DMS53 treated with DMSO at 0.1 percent for 48 hours (cell line): ENCODE results near the gene CUBN.
A peak's percentile ranks its signal among the peaks of the same experiment; 100 is the strongest.

Source experiments
- DNase-seq: peaks from one replicate; lab custom pipeline; 2025; ENCODE audit not compliant: unreplicated experiment; lab: John Stamatoyannopoulos, UW

Gene CUBN

DNA sequence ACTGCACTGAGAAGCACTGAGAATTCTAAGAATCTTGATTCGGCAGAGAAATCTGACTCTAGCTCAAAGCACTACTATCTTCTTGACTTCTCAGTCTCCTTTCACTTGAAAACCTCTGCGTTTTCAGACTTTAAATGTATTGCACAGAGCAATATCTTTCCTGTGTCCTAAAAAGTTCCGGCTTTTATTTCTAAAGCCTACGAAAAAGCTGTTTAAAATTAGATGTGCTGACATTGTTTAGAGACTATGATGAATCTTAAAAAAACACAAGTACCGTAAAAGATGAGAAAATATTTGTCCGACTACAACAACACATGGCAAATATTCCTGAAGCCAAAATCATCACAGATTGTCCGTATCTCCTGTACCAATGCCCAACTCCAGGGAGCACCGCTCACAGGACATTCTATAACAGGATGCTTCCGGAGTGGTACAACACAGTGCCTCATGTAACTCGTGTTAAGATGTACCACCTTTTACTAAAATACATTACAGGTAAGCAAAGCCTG lies 136.9 kb downstream of the CUBN start:
- no peak for DNase-seq

DNA sequence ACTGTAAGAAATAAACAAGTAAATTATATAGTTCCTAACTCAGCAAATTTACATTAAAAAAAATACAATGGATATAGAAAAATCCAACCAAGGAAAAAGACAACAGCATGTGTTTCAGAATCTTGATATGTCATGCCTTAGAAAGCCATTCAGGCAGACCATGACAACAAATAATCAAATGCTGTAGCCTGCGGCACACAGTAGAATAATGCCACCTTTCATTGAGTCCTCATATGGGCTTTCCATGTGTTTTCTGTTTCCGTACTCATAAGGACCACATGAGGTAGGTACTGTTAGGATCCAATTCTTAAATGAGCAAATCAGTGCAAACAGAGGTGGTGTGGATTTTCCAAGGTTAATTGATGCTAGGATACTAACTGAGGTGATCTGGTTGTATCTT lies 138.6 kb downstream of the CUBN start:
- DNase-seq: no peak

DNA sequence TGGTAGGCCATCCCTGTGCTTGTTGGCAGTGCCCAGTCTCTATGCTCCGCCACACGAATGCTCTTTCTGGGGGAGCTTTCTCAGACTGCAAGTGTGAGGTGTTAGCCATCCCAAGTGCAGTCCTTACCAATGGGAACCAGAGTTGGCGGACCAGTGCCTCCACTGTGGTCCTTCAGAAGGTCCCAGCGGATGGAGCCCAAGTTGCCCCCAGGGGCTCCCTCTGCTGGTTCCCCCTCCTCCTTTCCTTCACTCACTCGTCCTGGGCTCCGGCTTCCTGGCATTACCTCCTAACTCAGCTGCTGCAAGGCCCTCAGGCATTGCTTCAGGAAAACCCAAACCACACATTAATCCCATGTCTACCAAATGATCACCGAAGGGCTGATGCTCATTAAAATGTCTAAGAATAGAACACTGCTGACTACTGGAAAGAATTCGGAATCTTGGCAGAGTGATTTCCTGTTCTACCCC lies 139.8 kb downstream of the CUBN start:
- no peak for DNase-seq

GRCh38 chr10:16988900-16989299 lies 140.7 kb downstream of the CUBN start:
- DNase-seq: peak; percentile 14

GRCh38 chr10:16987976-16988610 lies 141.5 kb downstream of the CUBN start:
- DNase-seq: no peak

DNA sequence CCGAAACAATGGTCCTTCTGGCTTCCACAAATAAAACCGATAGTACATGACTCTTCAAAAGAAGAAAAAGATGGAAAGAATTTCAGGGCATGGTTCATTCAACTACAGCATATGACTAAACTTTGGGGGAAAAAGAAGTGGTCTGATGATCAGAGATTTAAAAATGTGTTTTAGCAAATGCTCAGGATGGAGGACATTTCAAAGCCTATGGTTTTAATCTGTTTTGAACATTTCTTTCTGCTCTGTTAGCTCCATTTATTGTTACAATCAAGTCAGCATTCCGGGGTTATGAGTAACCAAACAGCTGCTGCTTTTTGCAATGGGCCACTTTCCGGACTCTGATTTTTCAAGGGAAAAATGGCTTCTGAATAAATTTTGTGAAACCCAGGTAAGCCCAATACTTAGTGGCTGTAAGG lies 142.4 kb downstream of the CUBN start:
- DNase-seq: no peak

DNA sequence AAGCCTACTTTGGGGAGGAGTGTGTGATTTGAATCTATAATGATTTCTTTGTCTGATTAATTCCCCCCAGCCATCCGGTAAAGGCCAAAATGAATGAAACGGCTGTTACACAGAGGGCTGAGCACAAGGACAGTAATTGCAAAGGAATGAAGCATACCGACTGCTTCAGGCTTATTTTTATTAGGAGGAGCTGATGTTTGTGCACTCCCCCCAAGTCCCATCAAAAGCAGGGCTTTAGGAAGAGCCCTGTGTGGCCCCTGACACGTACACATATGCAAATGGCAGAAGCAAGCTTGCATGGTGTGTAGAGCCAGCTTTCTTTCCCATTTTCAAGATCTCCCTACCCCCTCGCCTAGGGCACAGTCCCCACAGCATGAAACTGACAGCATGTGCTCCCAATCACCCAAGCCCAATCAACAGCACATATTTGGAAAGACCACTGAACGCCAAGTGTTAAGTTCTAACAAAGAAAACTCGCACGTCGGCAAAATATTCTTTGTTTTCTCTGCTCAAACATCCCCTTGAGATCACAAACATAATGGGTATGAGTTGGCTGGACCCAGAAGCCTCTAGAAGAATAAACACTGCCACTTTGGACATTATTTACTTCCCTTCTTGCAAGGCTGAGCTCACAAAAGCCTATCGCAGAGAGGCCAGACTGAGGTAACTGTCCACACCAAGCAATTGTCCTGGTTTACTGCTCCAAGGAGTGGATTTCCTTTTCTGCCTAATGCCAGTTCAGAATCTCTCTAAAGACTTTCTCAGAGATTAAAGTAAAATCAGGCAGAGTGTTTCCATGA lies 143.0 kb downstream of the CUBN start:
- DNase-seq: peak; percentile 21

DNA sequence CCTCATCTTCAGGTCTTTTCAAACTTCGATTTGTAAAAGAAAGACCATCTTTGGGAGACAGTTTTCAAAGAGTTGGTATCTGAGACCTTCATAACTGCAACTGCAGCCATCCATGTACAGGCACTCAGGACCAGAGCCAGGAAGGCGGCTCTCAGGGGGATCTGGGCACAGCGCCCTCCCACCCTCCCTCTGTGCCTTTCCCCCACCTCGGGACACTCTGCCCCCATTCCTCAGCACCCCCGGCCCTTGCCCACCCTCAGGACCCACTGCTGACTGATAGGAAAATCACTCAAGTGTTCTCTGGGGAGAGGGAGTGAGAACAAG lies 143.6 kb downstream of the CUBN start:
- no peak for DNase-seq

GRCh38 chr10:16984242-16984641 lies 145.4 kb downstream of the CUBN start:
- DNase-seq: no peak

DNA sequence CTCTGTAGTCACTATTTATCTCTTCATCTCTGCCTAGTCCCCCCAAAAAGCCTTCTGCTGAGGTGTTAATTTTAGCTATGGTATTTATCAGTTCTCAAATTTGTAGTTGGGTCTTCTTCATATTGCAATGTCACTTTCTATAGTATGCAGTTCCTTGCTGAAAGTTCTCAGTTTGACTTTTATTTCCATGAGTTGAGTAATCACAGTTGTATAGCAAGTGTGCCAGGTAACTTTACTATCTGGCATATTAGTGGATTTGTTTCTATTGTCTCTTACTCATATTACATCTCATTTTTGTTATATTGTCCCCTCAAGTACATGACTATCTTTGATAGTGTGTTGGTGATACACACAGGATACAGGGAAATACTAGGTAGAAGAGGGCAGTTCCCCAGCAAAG lies 152.8 kb downstream of the CUBN start:
- DNase-seq: no peak

DNA sequence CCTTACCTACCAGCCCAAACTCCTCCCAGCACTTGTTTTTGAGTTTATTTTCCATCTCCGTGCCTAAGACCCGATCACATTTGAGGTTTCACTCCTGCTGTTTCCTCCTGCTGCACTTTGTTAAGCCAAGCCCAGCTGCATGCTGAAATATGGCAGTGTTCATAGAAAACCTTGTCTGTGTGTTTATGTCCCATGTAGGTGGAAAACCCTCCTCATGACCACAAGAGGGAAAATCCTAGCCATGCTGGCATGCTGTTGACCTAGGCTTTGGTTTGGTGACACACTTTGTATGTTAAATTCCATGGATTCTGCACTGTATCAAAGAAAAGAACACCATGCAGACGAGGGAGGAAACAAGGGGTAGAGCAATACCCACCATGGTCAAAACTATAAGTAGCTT lies 154.4 kb downstream of the CUBN start:
- no peak for DNase-seq

GRCh38 chr10:16968416-16969041 lies 161.1 kb downstream of the CUBN start:
- no peak for DNase-seq

DNA sequence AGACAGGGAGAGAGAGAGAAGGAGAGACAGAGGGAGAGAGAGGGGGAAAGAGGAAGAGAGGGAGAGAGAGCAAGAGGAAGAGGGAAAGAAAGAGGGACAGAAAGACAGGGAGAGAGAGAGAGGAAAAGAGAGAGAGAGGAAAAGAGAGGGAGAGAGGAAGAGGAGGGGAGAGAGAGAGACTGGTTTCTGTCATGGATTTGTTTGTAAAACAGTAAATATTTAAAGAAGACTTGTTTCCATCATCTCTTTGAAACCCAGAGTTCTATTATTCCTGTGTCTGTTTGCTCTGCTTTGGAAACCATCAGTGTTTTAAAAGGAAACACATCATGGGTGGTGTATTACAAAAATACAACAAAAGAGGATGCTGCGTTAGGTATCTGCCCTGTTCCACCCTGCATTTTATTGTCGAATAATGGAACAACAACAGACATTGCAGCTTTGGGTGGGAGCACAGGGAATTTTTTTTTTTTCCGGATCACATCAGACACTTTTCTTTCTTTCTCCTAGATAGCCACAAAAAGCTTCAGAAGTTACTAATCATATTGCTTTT lies 161.7 kb downstream of the CUBN start:
- no peak for DNase-seq

DNA sequence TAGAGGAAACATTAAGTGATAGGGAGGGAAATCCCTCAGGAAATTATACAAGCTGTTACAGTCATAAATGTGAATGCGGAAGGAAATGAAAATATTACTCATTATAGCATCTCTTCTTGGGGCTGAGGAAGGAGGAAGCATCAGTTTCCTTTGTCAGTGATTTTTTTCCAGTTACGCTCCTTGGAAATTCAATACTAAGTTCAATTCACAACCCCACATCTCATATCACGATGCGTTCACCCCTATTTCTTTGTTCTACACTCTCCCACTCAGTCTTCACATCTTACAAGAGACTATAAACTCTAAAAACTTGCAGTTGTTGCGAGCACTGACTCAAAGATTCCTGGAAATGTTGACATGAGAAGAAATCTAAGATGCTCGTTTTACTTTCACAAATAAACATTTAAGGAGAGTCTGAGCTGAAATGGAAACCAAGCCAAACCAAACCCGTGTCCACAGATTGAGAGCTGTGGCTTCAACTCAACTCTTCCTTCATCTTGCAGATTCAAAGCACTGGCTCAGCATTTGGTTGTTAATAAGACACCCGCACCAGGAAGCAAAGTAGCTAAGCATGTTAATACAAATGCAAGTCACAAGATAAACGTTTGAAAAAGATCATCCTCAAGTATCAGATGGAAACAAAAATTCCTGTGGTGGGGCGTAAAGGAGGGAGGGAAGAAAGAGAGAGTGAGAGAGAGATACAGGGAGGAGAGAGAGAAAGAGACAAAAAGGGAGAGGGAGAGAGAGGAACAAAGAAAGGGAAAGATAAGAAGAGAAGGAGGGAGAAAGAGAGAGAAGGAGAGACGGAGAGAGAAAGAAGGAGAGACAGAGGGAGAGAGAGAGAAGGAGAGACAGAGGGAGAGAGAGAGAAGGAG lies 162.4 kb downstream of the CUBN start:
- DNase-seq: no peak

DNA sequence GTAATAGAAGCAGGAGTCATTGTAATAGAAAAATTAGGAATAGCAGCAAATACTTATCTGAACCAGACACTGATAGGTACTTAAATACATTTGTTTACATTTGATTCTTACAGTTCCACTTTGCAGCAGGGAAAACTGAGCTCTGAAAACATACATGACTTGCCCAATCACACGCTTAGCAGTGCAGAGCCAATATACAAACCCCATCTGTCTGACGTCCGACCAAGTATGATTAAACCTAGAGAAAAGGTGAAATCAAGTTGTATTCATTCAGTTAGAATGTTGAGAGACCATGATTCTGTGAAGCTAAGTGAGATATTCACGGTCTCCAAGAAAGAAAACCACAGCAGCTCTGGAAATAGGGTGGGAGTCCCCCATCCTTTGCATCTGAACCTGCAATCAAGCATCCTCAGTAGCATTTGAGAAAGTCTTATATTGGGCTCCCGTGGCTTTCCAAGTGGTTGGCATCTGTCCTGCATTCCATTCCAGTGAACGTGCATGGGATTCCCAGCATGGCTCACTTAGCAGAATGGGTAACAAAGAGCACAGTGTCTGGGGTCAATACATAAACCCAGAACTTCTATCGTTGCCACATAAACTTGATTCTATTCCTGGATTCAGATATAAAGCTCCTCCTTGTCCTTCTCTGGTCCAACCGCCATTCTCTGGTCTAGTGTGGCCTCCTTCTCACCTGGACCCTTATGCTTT lies 163.7 kb downstream of the CUBN start:
- DNase-seq: no peak

DNA sequence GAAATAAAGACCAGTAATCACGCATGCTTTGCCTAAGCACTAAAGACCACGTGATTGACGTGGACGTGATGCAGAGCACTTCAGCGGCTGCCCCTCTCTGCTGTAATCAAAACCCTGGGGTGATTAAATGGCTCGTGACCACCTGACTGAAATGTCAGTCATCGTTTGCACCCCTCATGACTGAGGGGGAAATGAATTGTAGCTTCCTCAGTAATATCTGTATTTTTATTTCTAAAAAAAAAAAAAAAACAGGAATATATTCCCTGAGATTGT lies 164.3 kb downstream of the CUBN start:
- no peak for DNase-seq

- DNase-seq: no peak
Measured at GRCh38 chr10:16964576-16965343, 164.9 kb downstream of the CUBN start.

DNA sequence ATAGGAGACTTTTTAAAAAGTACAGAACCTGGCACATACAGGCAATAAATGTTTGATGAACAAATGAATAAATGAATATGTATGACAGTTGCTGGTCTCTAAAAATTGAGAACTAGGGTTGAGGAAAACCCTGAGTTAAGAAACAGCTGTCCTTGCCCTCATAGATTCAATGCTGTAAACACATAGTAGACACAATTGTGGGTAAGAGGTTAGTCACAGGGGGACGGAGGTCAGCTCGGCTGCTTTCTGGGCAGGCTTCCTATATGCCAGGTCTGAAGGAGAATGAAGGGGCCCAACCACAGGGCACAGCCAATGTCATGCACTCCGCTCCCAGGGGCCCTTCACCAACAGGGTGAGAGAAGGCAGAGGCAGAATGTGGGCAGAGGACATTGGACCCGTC lies 169.1 kb downstream of the CUBN start:
- no peak for DNase-seq

DNA sequence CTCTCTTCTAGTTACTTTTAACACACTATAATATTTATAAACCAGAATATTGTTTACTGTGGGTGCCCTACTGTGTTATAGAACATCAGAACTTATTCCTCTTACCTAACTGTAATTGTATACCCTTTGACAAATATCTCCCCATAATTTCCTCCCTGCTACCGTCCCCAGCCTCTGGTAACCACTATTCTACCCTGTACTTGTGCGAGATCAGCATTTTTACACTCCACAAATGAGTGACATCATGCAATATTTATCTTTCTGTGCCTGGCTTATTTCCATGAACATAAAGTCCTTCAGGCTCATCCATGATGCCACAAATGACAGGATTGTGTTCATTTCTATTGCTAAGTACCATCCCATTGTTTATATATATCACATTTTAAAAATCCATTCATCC lies 172.6 kb downstream of the CUBN start:
- DNase-seq: peak; percentile 78
